GM19043 (cell line): Measurements from ENCODE around the gene SSNA1.

Experiments used
- ATAC-seq: cut with Tn5 transposase; IDR thresholded peaks from one replicate; pipeline ENCODE4 v1.9.1; 2021; ENCODE audit warnings: low read depth; ENCODE audit not compliant: unreplicated experiment

Gene SSNA1

DNA sequence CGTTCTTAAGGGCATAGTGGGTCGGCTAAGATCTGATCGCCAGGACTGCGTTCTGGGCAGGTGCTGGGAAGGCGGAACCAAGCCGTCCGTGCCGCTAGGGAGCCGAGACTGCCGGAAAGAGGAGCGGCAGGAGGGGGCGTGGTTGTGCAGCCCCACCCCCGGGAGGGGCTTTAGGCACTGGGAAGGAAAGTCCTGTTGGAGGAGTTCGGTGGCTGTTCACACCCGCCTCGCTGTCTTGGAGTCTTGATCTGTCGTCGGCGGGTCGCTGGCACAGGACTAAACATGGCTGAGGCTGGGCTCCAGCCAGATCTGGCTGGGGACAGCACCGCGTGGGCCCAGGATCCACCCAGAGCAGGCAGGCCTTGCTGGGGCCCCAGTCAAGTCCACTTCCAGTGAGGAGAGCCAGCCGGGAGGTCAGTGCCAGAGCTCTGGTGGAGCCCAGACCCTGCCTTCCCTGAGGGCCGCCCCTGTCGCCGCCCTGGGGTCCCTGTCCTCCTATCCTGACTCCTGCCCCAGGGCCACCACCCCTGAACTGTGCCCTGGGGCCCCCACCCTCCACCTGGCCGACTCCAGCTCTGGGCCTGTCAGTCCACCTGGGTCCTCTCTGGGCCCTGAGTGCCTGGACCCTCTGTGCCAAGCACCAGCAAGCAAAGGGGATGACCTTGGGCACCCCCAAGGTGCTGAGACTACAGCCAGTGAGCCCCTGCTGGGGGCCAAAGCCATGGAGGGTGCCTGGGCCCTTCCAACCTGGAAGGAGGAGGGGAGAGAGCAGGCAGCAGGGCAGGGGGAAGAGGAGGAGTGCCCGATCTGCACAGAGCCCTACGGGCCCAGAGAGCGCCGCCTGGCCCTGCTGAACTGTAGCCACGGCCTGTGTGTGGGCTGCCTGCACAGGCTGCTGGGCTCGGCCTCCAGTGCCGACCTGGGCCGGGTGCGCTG is 29.1 kb downstream of the SSNA1 start:
- ATAC-seq: no peak

DNA sequence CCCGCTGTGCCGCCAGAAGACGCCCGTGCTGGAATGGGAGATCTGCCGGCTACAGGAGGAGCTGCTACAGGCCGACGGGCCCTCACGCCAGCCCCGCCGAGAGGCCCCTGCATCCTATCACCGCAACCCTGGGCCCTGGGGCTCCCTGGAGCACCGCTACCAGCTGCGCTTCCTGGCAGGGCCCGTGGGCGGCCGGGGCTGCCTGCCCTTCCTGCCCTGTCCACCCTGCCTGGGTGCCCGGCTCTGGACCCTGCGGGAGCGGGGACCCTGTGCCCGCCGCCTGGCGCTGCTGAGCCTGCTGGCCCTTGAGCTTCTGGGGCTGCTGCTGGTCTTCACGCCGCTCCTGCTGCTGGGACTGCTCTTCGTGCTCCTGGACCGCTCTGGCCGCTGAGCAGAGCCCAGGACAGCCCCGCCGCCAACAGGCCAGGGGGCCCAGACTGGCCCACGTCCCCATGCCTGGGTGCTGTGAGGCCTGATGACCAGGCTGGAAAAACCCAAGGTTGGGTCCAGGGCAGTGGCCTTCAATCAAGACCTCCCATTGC is 29.8 kb downstream of the SSNA1 start:
- no peak for ATAC-seq

DNA sequence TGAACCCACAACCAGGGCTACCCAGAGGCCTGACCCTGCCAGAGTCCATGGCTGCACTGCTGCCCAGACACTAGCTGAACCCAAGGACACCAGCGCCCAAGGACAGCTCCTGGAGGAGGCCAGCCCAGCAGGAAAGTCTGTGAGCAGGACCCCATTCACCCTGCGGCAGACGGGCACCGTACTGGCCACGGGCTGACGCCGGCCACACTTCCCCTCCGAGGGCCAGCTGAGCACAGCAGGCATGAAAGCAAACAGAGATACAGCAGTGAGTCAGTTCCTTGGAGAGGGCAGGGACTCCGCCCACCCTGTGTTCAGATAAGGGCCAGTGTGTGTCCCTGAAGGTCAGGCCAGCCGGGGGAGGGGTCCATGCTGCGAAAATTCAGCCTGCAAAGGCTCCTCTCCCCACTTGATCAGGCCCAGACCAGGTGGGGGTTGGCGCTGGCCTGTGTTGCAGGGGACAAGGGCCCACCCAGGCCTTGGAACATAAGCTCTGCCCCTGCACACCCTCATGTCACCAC is 30.3 kb downstream of the SSNA1 start:
- no peak for ATAC-seq

DNA sequence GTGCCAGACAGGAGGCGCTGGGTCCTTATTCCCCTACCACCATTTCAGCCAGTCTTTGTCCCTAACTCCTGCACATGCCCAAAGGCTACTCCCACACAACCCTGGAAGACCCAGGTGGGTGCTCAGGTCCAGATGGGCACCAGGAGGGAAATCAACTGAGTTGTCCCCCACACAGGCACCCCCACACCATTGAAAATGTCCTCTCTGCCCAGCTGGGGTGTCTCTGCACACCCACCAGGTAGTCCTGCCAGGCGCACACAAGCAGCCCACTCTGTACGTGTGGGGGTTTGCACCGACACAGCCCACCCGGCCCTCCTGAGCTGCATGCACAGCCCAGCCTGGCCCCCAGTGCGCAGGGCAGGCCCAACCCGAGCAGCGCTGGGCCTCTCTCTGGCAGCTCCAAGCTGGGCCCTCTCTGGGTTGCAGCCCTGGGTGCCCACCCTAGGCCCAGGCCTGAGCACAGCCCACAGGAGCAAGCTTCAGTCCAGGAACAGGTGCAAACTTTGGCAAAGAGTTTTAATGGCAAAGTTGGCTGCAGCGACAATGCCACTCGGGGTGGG is 31.4 kb downstream of the SSNA1 start:
- no peak for ATAC-seq

DNA sequence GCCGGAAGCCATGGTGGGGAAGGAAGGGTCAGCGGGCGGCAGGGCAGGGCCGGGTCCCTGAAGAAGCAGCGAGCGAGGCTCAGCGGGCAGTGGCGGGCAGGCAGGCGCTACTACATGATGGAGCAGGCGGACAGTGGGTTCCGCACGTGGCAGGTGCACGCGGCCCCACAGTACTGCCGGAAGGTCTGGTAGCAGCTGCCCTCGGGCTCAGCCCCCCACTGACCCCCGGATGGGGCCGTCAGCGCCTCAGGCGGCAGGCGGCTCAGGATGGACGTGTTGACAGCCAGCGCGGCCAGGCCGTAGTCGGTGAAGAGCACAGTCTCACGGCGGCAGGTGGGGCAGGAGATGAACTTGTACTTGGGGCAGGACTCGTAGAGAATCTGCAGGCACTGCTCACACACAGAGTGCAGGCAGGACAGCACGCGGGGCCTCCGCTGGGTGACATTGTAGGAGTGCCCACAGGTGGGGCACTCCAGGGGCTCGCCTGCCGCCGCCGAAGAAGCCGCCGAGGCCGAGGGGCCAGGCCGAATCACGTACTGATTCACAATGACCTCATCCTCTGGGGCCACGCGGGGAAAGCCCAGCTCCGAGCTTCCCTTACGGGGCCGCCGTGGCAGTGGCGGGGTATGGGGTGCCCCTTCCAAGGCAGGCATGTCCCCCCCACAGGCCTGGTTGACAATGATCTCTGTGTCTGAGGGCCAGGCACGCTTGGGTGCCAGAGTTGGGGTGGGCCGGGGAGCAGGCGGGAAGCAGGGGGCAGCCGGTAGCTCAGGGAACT is 32.0 kb downstream of the SSNA1 start:
- no peak for ATAC-seq

DNA sequence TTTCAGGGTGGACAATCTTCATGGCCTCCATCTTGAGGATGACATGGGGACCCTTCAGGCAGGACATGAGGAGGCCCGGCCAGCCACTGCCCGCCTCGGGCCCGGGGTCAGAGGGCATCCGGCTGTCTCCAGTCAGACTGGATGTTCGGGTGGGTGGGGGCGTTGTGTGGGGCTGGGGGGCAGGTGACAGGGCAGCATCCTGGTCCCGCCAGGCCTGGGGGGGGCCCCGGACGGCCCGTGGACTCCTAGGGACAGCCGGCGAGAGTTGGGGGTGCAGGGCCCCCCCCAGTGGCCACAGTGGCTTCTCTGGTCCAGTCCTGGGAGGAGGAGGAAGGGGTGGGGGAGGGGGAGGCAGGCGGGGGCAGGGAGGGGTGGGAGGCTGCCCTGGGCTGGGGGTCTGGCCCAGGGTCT is 32.6 kb downstream of the SSNA1 start:
- ATAC-seq: no peak

DNA sequence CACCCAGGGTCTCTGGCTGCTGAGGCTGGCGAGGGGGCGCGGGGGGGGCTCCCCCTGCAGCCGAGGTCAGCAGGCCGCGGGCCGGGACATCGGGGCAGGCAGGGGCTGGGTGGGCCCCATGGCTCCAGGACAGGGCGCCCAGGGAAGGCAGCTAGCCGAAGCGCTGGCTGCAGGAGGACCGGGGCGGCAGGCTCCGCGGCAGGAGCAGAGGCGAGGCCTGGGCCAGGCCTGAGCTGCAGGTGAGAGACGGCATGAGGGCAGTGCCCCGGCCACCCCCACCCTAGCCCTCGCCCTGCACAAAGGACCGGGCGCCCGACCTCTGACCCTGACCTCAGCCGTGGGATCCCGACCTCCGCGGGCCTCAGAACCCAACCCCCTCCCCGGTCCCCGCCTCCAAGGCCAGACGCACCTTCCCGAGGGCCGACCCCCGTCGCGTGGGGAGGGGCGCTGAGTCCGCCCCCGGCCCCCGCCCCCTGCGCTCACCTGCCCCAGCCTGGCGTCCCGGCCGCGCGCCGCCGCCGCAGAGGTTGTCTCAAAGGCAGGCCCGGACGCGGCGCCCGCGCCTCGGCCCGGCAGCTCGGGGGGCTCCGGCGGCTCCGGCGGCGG is 33.1 kb downstream of the SSNA1 start:
- no peak for ATAC-seq

DNA sequence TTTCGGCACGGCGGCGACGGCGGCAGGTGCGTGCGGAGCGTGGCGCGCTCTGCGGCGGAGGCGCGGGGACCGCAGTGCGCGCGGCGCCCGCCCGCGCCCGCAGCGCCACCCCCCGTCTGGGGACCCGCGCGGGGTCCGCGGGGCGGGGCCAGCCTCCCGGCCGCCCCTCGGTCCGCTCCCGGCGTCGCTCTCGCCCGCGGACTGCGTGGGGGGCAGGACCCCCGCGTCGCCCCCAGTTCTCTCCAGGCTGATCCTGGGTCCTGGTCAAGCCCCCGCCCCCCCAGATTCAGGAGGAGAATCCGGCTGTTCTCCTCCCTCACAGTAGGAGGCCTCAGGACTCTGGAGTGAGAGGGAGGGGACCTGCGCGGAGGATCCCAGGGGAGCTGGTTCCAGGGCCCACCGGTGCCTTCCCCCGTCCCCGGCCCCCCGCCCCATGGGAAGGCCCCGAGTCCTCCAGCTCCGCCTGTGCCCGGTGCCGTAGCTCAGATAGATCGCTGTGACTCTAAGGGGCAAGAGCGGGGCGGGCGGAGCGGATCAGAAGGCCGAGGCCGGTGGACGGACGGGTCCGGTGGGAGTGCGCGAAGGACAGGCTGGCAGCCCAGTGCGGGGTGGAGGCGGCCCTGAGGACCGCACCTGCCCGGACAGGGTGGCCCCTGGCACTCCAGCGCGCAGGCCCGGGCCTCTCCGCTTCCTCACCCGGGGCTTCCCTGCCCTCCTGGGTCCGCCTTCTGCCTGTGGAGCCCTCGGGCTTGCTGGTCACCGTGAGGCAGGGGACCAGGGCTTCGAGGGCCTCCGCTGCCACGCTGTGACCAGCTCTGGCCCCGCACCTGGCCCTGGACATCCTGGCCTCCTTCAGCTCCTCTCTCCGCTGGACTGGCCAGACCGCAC is 34.0 kb downstream of the SSNA1 start, which contains the start of gene RNF208:
Gene RNF208 (minus strand): TSS at position 51 of the 888 bp plus-strand sequence. CDS start 1,028 bp downstream, outside the sequence.
- no peak for ATAC-seq

DNA sequence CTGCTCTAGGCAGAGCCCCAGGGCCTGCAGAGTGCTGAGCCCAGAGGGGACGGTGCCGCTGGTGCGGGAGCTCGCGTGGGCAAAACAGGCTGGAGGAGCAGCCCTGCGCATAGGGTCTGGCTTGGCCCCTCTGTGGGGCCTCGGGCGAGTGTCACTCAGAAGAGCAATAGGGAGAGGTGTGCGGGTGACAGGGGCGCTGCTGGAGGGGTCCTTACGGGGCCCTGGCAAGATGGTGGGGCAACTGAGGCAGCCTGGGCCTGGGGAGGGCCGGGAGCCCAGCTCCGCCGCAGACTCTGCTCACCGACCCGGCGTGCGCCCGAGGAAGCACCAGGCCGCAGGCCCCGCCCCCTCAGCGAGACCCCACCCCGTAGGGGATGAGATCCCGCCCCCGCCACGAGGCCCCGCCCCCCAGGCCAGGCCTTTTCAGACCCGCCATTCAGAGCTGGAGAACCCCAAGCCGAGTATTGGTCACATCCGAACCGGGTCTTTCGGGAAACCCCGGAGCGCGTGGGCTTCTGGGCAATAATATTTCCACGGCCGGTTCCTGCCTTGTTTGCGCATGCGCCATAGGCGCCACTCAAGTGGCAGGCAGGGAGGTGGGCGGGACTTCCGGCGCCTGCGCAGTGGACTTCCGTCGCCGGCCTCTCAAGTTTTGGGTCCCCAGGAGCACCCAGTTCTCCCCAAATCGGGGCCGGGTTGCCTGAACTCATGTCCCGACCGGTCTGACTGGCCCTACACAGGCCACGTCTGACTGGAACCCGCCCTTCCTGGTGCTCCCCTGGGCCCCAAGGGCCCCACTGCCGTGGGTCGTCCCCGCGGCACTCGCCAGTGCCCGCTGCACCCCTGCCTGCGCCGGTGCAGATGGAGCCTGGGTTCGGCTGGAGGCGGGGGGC is 34.8 kb downstream of the SSNA1 start:
- peak; percentile 72 for ATAC-seq

DNA sequence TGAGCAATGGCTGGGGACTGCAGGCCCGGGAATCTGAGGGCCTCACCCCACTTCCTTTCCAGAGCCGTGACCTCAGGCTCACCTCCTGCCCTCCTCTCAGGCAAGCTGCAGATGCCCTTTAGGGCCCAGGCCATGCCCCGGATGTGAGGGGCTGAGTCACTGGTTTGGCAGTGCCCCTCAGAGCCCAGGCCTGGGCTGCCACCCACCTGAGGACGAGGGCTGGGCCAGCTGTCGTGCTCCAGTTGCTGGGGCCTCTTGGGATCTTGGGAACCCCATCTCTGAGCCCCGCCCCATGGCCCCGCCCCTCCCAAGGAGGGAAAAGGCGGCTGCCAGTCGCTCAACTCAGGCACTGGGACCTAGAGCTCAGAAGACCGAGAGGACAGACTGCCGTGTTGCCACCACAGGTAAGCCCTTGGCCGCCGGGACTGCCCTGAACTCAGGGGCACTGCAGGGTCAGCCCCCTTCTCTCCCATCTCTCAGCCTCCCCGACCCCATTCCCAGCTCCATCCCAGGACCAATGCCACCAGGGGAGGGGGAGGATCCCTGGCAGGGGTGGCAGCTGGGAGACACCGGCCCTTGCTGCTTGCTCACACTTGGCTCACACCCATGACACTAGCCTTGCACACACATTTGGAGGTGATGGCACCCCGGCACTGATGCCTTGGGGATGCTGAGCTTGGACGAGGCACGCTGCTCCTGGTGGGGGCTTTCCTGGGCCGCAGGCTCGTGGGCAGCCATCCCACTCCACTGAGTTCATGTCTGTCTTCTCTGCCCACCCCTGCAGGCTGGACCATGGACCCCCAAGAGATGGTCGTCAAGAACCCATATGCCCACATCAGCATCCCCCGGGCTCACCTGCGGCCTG is 36.6 kb downstream of the SSNA1 start, which contains the start of gene CYSRT1:
Gene CYSRT1 (plus strand): TSS at position 345 of the 865 bp plus-strand sequence. CDS start 448 bp downstream, at position 793.
- no peak for ATAC-seq

DNA sequence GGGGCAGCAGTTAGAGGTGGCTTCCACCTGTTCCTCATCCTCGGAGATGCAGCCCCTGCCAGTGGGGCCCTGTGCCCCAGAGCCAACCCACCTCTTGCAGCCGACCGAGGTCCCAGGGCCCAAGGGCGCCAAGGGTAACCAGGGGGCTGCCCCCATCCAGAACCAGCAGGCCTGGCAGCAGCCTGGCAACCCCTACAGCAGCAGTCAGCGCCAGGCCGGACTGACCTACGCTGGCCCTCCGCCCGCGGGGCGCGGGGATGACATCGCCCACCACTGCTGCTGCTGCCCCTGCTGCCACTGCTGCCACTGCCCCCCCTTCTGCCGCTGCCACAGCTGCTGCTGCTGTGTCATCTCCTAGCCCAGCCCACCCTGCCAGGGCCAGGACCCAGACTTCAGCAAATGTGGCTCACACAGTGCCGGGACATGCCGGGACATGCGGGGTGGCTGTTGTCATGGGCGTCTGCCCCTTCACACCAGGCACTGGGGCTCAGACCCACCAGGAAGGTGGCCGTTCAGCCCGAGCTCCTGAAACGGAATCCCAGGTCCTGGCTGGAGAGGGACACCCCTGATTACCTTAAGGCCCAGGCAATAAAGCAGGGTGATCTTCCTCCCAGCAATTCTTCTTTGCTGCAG is 37.3 kb downstream of the SSNA1 start:
- ATAC-seq: no peak

DNA sequence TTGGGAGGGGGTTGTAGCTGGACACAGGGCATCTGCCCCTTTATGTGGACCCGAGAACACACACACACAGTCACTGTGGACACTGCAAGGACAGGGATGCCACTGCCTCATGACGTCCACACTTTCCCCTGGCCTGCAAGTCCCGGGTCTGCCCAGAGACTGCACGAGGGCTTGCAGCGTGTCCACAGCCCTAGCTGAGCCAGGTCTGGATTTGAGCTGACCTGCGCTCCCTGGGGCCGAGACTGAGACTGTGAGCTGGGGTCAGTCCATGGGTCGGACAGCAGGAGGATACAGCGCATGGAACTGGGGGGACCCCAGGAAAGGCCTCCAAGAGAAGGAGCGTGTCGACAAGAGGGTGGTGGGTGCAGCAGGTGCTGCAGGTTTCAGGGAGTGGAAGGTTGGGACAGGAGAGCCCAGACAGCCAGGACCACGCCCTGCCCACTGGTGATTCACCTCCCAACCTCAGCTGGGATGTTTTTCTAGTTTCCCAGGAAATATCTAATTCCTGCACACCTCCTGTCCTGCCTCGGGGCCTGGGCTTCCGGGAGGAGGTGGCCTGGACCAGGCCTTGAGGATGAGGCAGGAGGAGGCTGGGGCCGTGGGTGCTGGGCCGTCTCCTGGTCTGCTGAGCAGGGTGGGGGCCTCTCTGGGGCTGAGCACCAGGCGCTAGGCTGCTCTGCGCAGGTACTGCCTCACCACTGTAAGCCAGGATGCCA is 38.0 kb downstream of the SSNA1 start:
- ATAC-seq: no peak

DNA sequence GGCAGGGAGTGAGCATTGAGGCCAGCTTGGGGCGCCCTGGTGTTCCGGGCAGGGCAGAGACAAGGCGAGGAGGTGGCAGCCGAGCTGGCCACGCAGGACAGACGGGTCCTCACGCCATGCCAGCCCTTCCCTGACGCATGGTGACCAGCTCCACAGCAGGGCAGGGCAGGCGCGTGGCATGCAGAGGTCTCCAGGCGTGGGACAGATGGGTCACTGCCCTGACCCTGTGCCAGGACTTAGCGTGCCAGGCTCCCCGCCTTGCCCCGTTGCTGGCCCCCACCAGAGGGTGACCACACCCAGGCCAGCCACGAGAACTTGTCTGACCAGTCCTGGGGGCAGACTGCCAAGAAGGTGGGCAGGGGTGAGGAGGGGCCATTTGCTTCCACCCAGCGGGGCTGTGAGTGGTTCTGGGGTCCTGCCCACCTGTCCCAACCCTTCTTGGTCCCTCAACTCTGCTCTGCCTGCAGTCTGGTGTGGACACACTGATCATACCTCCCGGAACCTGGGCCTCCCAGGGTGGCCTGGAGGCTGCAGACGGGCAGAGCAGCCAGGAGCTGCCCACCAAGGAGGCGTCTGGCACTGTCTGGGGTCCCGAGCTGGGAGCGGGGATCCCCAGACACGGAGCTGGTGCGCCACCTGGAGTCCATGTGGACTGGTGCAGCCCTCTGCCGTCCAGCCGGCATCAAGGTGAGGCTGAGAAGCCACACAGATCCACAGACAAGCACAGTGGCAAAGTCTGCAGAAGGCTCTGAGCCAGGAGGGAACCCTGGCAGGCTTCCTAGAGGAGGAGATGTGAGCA is 38.8 kb downstream of the SSNA1 start, which contains the start of gene RNF224:
Gene RNF224 (plus strand): TSS at position 449 of the 799 bp plus-strand sequence. CDS start 834 bp downstream, outside the sequence.
- no peak for ATAC-seq

DNA sequence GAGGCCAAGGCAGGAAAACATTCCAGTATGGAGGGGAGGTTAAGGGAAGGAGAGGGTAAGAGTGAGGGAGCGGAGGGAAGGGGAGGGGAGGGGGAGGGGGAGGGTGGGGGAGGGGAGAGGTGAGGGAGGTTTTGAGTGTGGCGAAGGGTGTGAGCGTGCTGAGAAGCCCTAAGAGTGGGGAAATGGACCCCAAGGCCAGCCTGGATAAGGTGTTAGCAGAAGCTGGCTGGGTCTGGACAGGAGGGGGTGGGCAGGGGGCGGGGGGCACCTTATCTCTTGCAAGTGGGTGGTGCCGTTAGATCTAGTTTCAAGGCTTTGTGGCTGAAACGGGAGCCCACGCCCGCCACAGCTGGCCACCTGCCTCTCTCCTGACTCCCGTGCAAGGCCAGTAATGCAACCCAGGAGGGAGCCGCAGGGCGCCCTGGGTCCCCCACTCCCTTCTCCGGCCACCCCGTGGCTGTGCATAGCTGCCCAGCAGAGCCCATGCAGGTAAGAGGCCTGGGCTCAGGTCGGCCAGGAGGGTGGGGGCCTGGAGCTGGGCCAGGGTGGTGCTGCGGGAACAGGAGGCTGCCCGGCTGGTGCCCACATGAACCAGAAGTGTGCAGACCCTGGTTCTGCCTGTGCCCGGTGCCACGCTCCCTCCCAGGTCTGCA is 39.5 kb downstream of the SSNA1 start:
- no peak for ATAC-seq

DNA sequence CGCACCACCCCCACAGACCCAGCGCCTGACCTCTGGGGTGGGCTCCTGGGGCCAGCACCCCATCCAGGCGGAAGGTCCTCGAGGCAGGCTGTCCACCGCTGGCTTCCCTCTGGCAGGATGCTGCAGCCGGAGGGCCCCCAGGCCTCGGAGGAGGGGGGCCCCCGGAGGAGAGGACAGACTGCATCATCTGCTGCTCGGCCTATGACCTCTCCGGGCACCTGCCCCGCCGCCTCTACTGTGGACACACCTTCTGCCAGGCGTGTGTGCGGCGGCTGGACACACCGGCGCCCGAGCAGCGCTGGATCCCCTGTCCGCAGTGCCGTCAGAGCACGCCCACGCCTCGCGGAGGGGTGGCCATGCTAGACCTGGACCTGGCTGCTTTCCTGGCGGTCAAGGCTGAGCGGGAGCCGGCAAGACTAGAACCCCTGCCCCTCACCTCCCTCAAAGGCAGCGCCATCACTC is 40.1 kb downstream of the SSNA1 start:
- ATAC-seq: no peak
